Panc1 (cell line): ENCODE data around the gene FEN1. TPM values are rescaled to one million over a fixed set of nuclear protein-coding genes. Genes with fewer than 3 reads are reported as not detected.
A peak's percentile ranks its signal among the peaks of the same experiment; 100 is the strongest.

Experiments used
- ATAC-seq: fragments of 200-7000 bp; cut with Tn5 transposase; 2 replicates; pipeline ENCODE4 v1.9.1; 2020; ENCODE audit warnings: mild to moderate bottlenecking, moderate library complexity
- BruUV-seq: library from RNA; stranded (reverse); fragments of 400-500 nt; replicated peaks from 2 replicates; lab custom pipeline; 2021; lab: Mats Ljungman, UMichigan
- CTCF ChIA-PET: fragments of 300-600 bp; sonication (Branson Sonifier 250); formaldehyde crosslinking; loops from one replicate; lab custom pipeline; 2022; ENCODE audit warnings: antibody characterized with exemption; lab: Charles Lee
- POLR2A ChIA-PET: fragments of 300-600 bp; sonication (Branson Sonifier 250); formaldehyde crosslinking; loops from one replicate; lab custom pipeline; 2022; ENCODE audit warnings: antibody characterized with exemption; lab: Charles Lee
- DNase-seq: peaks from one replicate; pipeline ENCODE4 v3.0.0-alpha.2; 2010; ENCODE audit warnings: low read depth, low spot score
- H3K27ac ChIP-seq: 2 replicates; pipeline ENCODE4 v1.5.1; 2011; ENCODE audit warnings: mild to moderate bottlenecking, low read length, inconsistent platforms
- H3K27me3 ChIP-seq: fragments of 200-500 bp; sonication (Bioruptor generic); 2 replicates; pipeline ENCODE4 v1.6.0; 2014; ENCODE audit warnings: low read length, inconsistent platforms; ENCODE audit not compliant: control insufficient read depth, insufficient read depth
- H3K36me3 ChIP-seq: fragments of 200-500 bp; sonication (Bioruptor generic); 2 replicates; pipeline ENCODE4 v1.5.1; 2014; ENCODE audit warnings: inconsistent platforms, mild to moderate bottlenecking, low read length, moderate library complexity; ENCODE audit not compliant: control insufficient read depth, insufficient read depth
- H3K4me1 ChIP-seq: 2 replicates; pipeline ENCODE4 v1.5.1; 2011; ENCODE audit warnings: inconsistent platforms, mild to moderate bottlenecking, low read length, moderate library complexity; ENCODE audit not compliant: control insufficient read depth, insufficient read depth
- H3K4me3 ChIP-seq, 2 experiments: 2 replicates each; pipeline ENCODE4 v1.5.1; 2011 to 2012; ENCODE audit warnings: low read depth in 2 of 2, low read length in 2 of 2, mild to moderate bottlenecking in 2 of 2, inconsistent platforms in 1 of 2, moderate library complexity in 1 of 2
- H3K9me3 ChIP-seq: fragments of 200-500 bp; sonication (Bioruptor generic); 2 replicates; pipeline ENCODE4 v1.5.1; 2014; ENCODE audit warnings: low read depth, mild to moderate bottlenecking, inconsistent platforms, low read length, moderate library complexity; ENCODE audit not compliant: control insufficient read depth, insufficient read depth
- POLR2AphosphoS5 ChIP-seq: IDR thresholded peaks from 2 replicates; pipeline ENCODE4 v1.6.1; 2012; ENCODE audit warnings: mild to moderate bottlenecking, low read depth, low read length, moderate library complexity
- REST ChIP-seq, 2 experiments: IDR thresholded peaks; 2 replicates each; pipeline ENCODE4 v1.6.1; 2011 to 2012; ENCODE audit warnings: low read depth in 2 of 2, control low read depth in 1 of 2, low read length in 1 of 2, mild to moderate bottlenecking in 1 of 2, moderate library complexity in 1 of 2; ENCODE audit not compliant: insufficient read depth in 1 of 2
- SIN3A ChIP-seq: IDR thresholded peaks from 2 replicates; pipeline ENCODE4 v1.6.1; 2012; ENCODE audit warnings: low read depth, mild to moderate bottlenecking, low read length, moderate library complexity, borderline replicate concordance; ENCODE audit not compliant: insufficient read depth
- TCF7L2 ChIP-seq: IDR thresholded peaks from 2 replicates; pipeline ENCODE4 v1.6.1; 2011; ENCODE audit warnings: mild to moderate bottlenecking, low read depth, low read length, inconsistent platforms
- in situ Hi-C: cut with HindIII; loops from 2 replicates; pipeline ENCODE4 v1.10.0; 2016; ENCODE audit warnings: low sequenced_read_pairs, low pct_unique_long_range_greater_than_20kb
- intact Hi-C: fragments of 100-400 bp; cut with micrococcal nuclease; formaldehyde crosslinking; loops from one replicate; pipeline ENCODE4 v1.10.0; 2022; ENCODE audit not compliant: unreplicated experiment
- total RNA-seq: library from RNA; stranded (reverse); gene quantifications from one replicate; pipeline ENCODE4 v1.2.1, GENCODE V29; 2021; ENCODE audit not compliant: unreplicated experiment
- TF ChIP-seq, protein P1 (sequence below): fragments of 450-650 bp; IDR thresholded peaks from 2 replicates; pipeline ENCODE4 v1.5.1; 2017; ENCODE audit warnings: mild to moderate bottlenecking

FEN1 gene
- total RNA-seq, 1 experiment from 2014 or later, result 67.6 TPM

DNA sequence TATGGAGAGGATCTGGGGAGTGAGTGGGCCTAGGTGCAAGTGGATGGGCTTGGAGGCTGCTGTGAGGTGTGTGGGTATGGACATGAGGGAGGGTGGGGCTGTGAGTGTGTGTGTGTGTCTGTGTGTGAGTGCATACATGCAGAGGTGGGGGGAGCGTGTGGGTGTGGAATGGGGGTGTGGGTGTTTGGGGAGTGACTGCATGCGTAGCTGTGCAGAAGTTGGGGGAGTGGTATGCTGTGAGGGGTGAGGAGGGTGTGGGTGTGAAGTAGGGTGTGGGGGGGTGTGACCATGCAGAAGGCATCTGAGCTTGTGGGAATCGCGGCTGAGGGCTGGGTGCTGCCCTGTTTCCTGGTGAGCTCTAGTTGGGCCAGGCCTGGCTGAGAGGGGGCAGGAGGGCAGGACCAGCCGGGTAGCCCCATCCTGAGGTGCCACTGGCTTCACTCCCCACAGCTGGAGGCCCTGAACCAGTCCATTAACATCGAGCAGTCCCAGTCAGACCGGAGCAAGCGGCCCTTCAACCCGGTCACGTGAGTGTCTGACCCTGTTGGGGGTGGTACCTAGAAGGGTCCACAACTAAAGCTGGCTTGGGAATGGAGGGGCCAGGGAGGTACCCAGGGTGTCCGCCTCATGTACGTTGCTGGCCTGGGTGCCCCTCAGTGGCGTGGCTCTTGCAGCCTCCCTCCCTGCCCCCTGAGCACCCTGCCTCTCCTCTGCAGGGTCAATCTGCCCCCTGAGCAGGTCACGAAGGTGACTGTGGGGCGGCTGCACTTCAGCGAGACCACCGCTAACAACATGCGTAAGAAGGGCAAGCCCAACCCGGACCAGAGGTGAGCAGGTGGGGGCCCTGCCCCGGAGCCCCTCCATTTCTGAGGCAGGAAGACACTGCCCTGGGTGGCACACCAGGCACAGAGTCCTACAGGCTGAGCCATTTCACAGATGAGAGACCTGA, 16.8 kb upstream of the FEN1 start:
- Histone ChIP-seq H3K27ac (no peak overlapping the region), H3K4me1 (peaks cover 3% of the 10 kb centered on the region; the same call in 1 of the 2 replicates), H3K36me3 (no peaks in the 10 kb centered on the region), H3K4me3 (no peak overlapping the region), H3K27me3 (no peaks in the 10 kb centered on the region), H3K9me3 (no peaks in the 10 kb centered on the region)
- DNase-seq, result no peak
- no TSS peak for BruUV-seq
- in situ Hi-C loops (no loop called here), intact Hi-C loops (no loop called here)
- no peak for ATAC-seq
- POLR2A ChIA-PET, result interaction anchor here (0.6 kb wide), 1 partner anchor 1445 kb away, joined by 15 read pairs; no protein-coding TSS in a partner anchor
- TF ChIP-seq POLR2AphosphoS5 (no peak), REST (IDR thresholded peaks at IDR 0.05; ENCODE audit: insufficient read depth in 1 of 2, low read depth in 2 of 2, low read length in 1 of 2) (no peak), SIN3A (no peak), TCF7L2 (no peak)
- TF ChIP-seq, protein P1, sequence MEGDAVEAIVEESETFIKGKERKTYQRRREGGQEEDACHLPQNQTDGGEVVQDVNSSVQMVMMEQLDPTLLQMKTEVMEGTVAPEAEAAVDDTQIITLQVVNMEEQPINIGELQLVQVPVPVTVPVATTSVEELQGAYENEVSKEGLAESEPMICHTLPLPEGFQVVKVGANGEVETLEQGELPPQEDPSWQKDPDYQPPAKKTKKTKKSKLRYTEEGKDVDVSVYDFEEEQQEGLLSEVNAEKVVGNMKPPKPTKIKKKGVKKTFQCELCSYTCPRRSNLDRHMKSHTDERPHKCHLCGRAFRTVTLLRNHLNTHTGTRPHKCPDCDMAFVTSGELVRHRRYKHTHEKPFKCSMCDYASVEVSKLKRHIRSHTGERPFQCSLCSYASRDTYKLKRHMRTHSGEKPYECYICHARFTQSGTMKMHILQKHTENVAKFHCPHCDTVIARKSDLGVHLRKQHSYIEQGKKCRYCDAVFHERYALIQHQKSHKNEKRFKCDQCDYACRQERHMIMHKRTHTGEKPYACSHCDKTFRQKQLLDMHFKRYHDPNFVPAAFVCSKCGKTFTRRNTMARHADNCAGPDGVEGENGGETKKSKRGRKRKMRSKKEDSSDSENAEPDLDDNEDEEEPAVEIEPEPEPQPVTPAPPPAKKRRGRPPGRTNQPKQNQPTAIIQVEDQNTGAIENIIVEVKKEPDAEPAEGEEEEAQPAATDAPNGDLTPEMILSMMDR, result no peak
- CTCF ChIA-PET, result interaction anchor here (0.5 to 0.7 kb wide), 3 partner anchors 9 to 114 kb away, joined by 3 to 4 read pairs (median 3); no protein-coding TSS in a partner anchor

- CTCF ChIA-PET, result no interaction called here
- intact Hi-C loops, result no loop called here
- POLR2A ChIA-PET, result no interaction called here
- Histone ChIP-seq H3K27ac (no peak overlapping the region), H3K4me3 (no peak overlapping the region), H3K4me1 (peaks cover 3% of the 10 kb centered on the region; the same call in 1 of the 2 replicates), H3K27me3 (no peaks in the 10 kb centered on the region), H3K36me3 (no peaks in the 10 kb centered on the region), H3K9me3 (no peaks in the 10 kb centered on the region)
- BruUV-seq, result no TSS peak
- ATAC-seq (peak; percentile 89), DNase-seq (no peak)
- in situ Hi-C loops, result no loop called here
- no peak for TF ChIP-seq SIN3A
- no peak for TF ChIP-seq REST (IDR thresholded peaks at IDR 0.05; ENCODE audit: insufficient read depth in 1 of 2, low read depth in 2 of 2, low read length in 1 of 2)
- no peak for TF ChIP-seq POLR2AphosphoS5
- TF ChIP-seq TCF7L2, result no peak
- TF ChIP-seq, protein P1, result peak; percentile 91
Observed at GRCh38 chr11:61776561-61777075, 16.1 kb upstream of the FEN1 start.
